Ovary (tissue), 10 donors: ENCODE data around the gene HEMGN. TPM values are rescaled to one million over a fixed set of nuclear protein-coding genes. Genes with fewer than 3 reads are reported as not detected.

ENCODE experiments used
- DNase-seq, 5 donors: peaks; one replicate each; pipeline ENCODE4 v3.0.0-alpha.2; 2019 to 2020
- H3K27ac ChIP-seq, 2 donors: fragments of 200-600 bp; one replicate each; pipeline versions ENCODE4 v1.5.1 to v1.8.0; 2019 to 2022
- H3K27me3 ChIP-seq: fragments of 200-600 bp; one replicate; pipeline ENCODE4 v1.8.0; 2022
- H3K36me3 ChIP-seq: fragments of 200-600 bp; sonication (generic); one replicate; pipeline ENCODE4 v1.5.1; 2019
- H3K4me1 ChIP-seq: one replicate; pipeline ENCODE4 v1.8.1; 2013; ENCODE audit warnings: mild to moderate bottlenecking, moderate library complexity; ENCODE audit not compliant: insufficient read depth
- H3K4me3 ChIP-seq: fragments of 200-600 bp; sonication (generic); one replicate; pipeline ENCODE4 v1.5.1; 2017
- H3K9me3 ChIP-seq, 2 donors: fragments of 200-600 bp in 1 of 2; sonication (generic) in 1 of 2; one replicate each; pipeline versions ENCODE4 v1.5.1 to v1.8.1; 2013 to 2019; ENCODE audit warnings: mild to moderate bottlenecking in 1 of 2, moderate library complexity in 1 of 2
- EP300 ChIP-seq: sonication (generic); formaldehyde crosslinking; IDR thresholded peaks from one replicate; pipeline ENCODE4 v1.6.1; 2017; ENCODE audit warnings: antibody characterized with exemption
- POLR2A ChIP-seq: fragments of 450-650 bp; IDR thresholded peaks from one replicate; pipeline ENCODE4 v1.6.1; 2017; ENCODE audit warnings: antibody characterized with exemption, mild to moderate bottlenecking, moderate library complexity
- WGBS, 3 donors: extraction: QIAGEN DNeasy Blood & Tissue Kit in 1 of 3; methylation state at CpG; one replicate each; pipeline versions ENCODE4 v1.1.5 to v1.1.7; 2013 to 2017; 5-methylcytosine and 5-hydroxymethylcytosine counted together
- intact Hi-C, 4 donors: fragments of 100-400 bp; cut with DNase I; formaldehyde crosslinking; loops; one replicate each; pipeline versions ENCODE4 v1.11.0 to v1.15.1; 2022 to 2023
- long read RNA-seq, 3 donors: library from polyadenylated mRNA in 2 of 3; unstranded in 2 of 3; transcript quantifications; one replicate each; pipeline ENCODE4 v2.0.0 and lab custom pipeline, GENCODE V29; 2021 to 2026
- polyA plus RNA-seq, 2 donors: library from polyadenylated mRNA; stranded (reverse); fragments of 200-250 nt in 1 of 2; fragments of 350-450 nt in 1 of 2; fragmentation: Illumina TruSeq in 1 of 2; extraction: RNeasy Lipid Tissue Mini Kit (QIAGEN cat#74804) in 1 of 2; gene quantifications; one replicate each; pipeline ENCODE4 v1.2.3, GENCODE V29; 2013 to 2014
- total RNA-seq, 7 donors: library from RNA; depleted of rRNA in 2 of 7; stranded (reverse); fragments of >200 nt in 2 of 7; fragmentation: NEBNext Ultra II Directional in 3 of 7; extraction: Animal tissue kit (Norgen Biotek cat#: 25700) in 3 of 7; gene quantifications; one replicate each; pipeline versions ENCODE4 v1.1.0 to v1.2.4, GENCODE V29; 2016 to 2023
- TF ChIP-seq, protein P1 (sequence below), 3 donors: fragments of 450-650 bp in 2 of 3; fragments of 200-600 bp in 1 of 3; IDR thresholded peaks; one replicate each; pipeline versions ENCODE4 v1.5.1 to v1.8.0; 2016 to 2022; ENCODE audit warnings: antibody characterized with exemption in 3 of 3, mild to moderate bottlenecking in 1 of 3
- donor health status: DM: no; HTN: no; CAD: no; lungs with moderate emphysema.
- donor health status: DM: no; HTN: no; CAD: no.
- donor health status: Bipolar disorder and iron deficiency.
- donor health status: DM: yes; HTN: yes; CAD: no.
- donor health status: DM: no; HTN: no; CAD: no.
- donor health status: DM: yes; HTN: yes; CAD: no.

The HEMGN gene
- total RNA-seq (under 1 TPM in 2 of 7 donors, not detected in 5; 0.10 to 0.53 TPM), polyA plus RNA-seq (not detected)
- long read RNA-seq, donor 1: 0 reads
- long read RNA-seq, donor 2: 0 reads
- long read RNA-seq, donor 3: 0 reads

- Histone ChIP-seq H3K27me3 (no peaks in the 10 kb centered on the region), H3K27ac (no peak within 1 kb of the TSS), H3K36me3 (no peaks in the 10 kb centered on the region), H3K9me3 (no peaks in the 10 kb centered on the region), H3K4me3 (no peak within 1 kb of the TSS), H3K4me1 (no peaks in the 10 kb centered on the region)
- WGBS, 3 donors: 65 to 73% (median 70%) methylated on average over 3 of the region's 3 CpGs
- no peak for DNase-seq
- TF ChIP-seq, protein P1, sequence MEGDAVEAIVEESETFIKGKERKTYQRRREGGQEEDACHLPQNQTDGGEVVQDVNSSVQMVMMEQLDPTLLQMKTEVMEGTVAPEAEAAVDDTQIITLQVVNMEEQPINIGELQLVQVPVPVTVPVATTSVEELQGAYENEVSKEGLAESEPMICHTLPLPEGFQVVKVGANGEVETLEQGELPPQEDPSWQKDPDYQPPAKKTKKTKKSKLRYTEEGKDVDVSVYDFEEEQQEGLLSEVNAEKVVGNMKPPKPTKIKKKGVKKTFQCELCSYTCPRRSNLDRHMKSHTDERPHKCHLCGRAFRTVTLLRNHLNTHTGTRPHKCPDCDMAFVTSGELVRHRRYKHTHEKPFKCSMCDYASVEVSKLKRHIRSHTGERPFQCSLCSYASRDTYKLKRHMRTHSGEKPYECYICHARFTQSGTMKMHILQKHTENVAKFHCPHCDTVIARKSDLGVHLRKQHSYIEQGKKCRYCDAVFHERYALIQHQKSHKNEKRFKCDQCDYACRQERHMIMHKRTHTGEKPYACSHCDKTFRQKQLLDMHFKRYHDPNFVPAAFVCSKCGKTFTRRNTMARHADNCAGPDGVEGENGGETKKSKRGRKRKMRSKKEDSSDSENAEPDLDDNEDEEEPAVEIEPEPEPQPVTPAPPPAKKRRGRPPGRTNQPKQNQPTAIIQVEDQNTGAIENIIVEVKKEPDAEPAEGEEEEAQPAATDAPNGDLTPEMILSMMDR (IDR thresholded peaks at IDR 0.05): no peak
- no peak for TF ChIP-seq EP300
- TF ChIP-seq POLR2A: no peak
- intact Hi-C loops: no loop called here
These were observed at the start of gene HEMGN for GRCh38 chr9:97938081-97938644. Gene HEMGN (minus strand): TSS chr9:97938172. CDS start chr9:97938136, 36 bp downstream.

- Histone ChIP-seq H3K9me3 (no peaks in the 10 kb centered on the region), H3K27ac (no peak overlapping the region), H3K27me3 (no peaks in the 10 kb centered on the region), H3K4me3 (no peak overlapping the region), H3K4me1 (peaks cover 7% of the 10 kb centered on the region), H3K36me3 (no peaks in the 10 kb centered on the region)
- intact Hi-C loops: loop anchor here in 1 of 4 donors (10.0 kb wide), 1 partner anchor 63 kb away; the partner anchor contains the start of gene TRMO
- 91 to 94% (median 92%) methylated on average over 5 of the region's 5 CpGs for WGBS, 3 donors
- no peak for DNase-seq
- TF ChIP-seq EP300 (no peak), POLR2A (no peak)
- TF ChIP-seq, protein P1 (IDR thresholded peaks at IDR 0.05): no peak
These were observed 49.5 kb upstream of the HEMGN start for GRCh38 chr9:97987487-97987886.

DNA sequence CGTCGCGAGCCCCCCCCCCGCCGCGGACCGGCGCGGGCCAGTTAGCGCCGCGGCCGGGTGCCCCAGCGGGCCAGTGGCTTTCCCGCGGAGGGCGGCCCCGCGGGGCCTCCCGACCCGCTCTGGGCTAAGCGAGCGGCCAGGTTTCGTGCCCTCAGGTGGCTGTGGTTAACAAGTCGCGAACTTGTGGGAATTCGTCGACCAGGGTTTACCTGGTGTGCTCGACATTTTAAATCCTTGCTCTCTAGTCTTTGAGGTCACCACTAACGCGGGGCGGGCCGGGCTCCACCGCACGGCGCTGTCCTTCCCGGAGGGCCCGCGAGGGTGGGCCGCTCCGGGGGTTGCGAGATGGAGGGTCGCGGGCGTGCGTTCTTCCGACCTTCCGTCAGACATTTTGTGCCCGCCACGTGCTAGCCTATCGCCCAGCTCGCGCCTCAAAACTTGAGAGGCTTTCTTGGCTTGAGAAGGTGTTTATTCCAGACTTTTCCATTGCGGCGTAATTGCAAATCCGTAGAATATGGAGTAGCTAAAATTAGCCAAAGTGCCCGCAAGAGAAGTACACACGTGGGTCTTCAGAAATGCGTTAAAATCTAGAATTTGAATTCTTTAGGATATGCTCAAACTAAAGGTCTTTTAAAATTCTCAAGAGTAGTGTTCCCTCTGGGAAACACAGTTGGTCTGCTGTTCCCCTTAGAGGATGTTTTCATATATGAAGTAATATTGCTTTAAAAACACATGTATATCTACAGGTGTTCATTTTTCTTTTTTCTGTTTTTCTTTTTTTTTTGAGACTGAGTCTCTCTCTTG lies 47.3 kb upstream of the HEMGN start:
- no peaks in the 10 kb centered on the region for H3K9me3 ChIP-seq
- peak overlapping the region; percentile 93 to 98 for H3K27ac ChIP-seq
- TF ChIP-seq EP300: no peak
- TF ChIP-seq POLR2A: no peak
- TF ChIP-seq, protein P1 (IDR thresholded peaks at IDR 0.05): no peak
- DNase-seq: peak in 2 of 5 donors; percentile 30 to 40
- H3K4me1 ChIP-seq: peaks cover 4% of the 10 kb centered on the region
- H3K27me3 ChIP-seq: no peaks in the 10 kb centered on the region
- peak overlapping the region; percentile 92 for H3K4me3 ChIP-seq
- intact Hi-C loops: loop anchor here in 3 of 4 donors (2.0 to 10.0 kb wide), 2 partner anchors 60 to 62 kb away; partner anchors contain the start of gene TRMO (in 3 of the 3)
- H3K36me3 ChIP-seq: no peaks in the 10 kb centered on the region
- WGBS, 3 donors: 6 to 19% (median 7%) methylated on average over 48 to 59 of the region's 59 CpGs

DNA sequence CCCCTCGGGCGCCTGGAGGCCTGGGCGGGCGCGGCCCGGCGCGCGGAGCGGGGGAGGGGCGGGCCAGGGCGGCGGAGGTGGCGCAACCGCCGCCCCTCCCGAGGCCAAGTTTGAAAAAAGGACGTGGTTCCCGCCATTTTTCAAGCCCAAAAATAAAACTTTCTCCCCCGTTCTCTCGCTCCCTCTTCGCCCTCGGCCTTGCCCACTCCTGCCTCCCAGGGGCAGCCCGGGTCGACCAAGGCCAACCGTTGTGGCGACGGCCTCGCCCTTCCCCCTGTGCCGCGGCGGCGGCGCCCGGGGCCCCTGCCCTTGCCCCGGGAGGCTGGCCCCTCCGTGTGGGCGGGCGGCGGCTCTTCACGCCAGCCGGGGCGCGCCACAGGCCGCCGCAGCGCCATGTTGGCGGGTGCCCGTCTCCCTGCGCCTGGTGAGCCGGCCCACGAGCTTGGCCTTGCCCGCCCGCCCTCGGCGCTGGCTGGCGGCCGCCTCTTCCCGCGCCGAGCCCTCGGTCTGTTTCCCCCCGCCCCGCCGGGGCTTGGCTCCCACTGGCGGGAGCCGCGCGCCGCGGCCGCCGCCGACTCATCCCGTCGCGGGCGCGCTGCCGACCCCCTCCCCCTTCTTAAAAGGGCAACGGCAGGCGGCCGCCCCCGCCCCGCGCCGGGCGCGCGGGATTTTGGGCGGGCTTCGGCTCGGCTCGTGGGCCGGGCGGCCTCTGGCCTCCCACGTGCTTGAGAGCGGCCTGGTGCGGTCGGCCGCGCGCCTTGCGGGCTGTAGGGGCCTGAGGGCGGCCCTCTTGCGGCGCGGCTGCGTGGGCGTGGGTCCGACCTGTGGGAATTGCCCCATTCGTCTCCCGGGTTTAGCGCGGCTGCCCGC lies 46.5 kb upstream of the HEMGN start:
- Histone ChIP-seq H3K36me3 (no peaks in the 10 kb centered on the region), H3K4me1 (peaks cover 4% of the 10 kb centered on the region), H3K27ac (peak overlapping the region; percentile 93 to 98), H3K4me3 (peak overlapping the region; percentile 92), H3K27me3 (no peaks in the 10 kb centered on the region), H3K9me3 (no peaks in the 10 kb centered on the region)
- DNase-seq: peak; percentile 87 to 93 (median 91)
- intact Hi-C loops: loop anchor here (2.0 to 10.0 kb wide), 4 partner anchors 60 to 273 kb away; partner anchors contain the start of genes TRMO (in 4 of the 4) and TBC1D2 (in 1 of the 4)
- TF ChIP-seq EP300 (no peak), POLR2A (peak; percentile 68)
- TF ChIP-seq, protein P1 (IDR thresholded peaks at IDR 0.05): peak in 2 of 3 donors; percentile 8 to 15
- 0 to 1% (median 1%) methylated on average over 47 to 116 of the region's 116 CpGs for WGBS, 3 donors
